Dendritic cell treated with granulocyte-macrophage colony-stimulating factor and Interleukin-4, amounts not matched to agents 40 ng/mL and 50 ng/mL, for 4 days (primary cell): Measurements from ENCODE around the gene FAM72B.
"Not testable (repeated sequence)": the region's sequence is repeated elsewhere in the genome, so short reads cannot be mapped to it uniquely, and the experiment has no call there.

Experiments
- H3K27ac Mint-ChIP-seq: one replicate; pipeline ENCODE4 v1.8.0; 2022; ENCODE audit warnings: mild to moderate bottlenecking, mixed read lengths
- H3K27me3 Mint-ChIP-seq: one replicate; pipeline ENCODE4 v1.8.0; 2022; ENCODE audit warnings: mild to moderate bottlenecking, mixed read lengths
- H3K36me3 Mint-ChIP-seq: one replicate; pipeline ENCODE4 v1.8.0; 2022; ENCODE audit warnings: low read depth, mixed read lengths
- H3K4me1 Mint-ChIP-seq: one replicate; pipeline ENCODE4 v1.8.0; 2022; ENCODE audit warnings: low read depth, mixed read lengths
- H3K4me3 Mint-ChIP-seq: one replicate; pipeline ENCODE4 v1.8.0; 2022; ENCODE audit warnings: mild to moderate bottlenecking, moderate library complexity, mixed read lengths
- H3K9me3 Mint-ChIP-seq: one replicate; pipeline ENCODE4 v1.8.0; 2022; ENCODE audit warnings: mixed read lengths
- intact Hi-C: fragments of 100-400 bp; cut with micrococcal nuclease; formaldehyde crosslinking; loops from one replicate; pipeline ENCODE4 v1.15.0; 2022

FAM72B gene

DNA sequence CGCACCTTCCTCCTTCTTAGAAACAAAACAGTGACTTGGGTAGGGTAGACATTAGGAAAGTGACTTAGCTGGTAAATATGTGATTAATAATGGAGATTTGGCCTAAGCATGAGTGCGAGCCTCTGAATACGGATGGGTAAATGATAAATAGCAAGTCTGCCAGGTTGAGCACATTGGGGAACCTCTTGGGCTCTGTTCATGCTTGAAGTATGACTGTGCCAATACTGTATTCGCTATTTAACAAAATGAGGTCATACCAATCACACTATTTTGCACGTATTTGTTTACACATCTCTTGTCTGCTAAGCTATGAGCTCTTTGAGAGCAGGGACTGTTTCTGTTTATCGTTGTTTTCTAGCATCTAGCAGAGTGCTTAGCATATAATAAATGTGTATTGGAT, 24.2 kb upstream of the FAM72B start:
- intact Hi-C loops, H3K27me3 Mint-ChIP-seq, H3K27ac Mint-ChIP-seq, H3K9me3 Mint-ChIP-seq, H3K4me1 Mint-ChIP-seq, H3K4me3 Mint-ChIP-seq, H3K36me3 Mint-ChIP-seq: not testable (repeated sequence)

DNA sequence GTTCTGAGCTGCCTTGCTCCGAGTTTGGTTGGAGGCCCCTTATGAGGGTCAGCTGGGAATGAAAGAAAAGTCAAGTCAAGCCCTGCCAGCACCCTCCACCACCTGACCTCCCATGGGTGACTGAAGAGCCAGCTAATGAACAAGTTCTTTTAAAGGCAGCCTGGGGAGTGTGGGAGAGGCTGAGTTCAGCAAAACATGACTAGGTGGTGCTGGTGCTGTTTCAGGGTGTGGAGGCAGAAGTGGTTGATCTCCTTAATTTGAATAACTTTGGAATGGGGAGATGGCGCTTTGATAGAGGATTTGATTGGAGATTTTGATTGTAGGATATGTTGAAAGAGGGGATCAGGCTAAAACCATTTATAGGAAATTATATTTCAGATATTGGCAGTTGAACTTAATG, 23.2 kb upstream of the FAM72B start:
- H3K27ac Mint-ChIP-seq, H3K36me3 Mint-ChIP-seq, H3K27me3 Mint-ChIP-seq, H3K9me3 Mint-ChIP-seq, intact Hi-C loops, H3K4me3 Mint-ChIP-seq, H3K4me1 Mint-ChIP-seq: not testable (repeated sequence)

DNA sequence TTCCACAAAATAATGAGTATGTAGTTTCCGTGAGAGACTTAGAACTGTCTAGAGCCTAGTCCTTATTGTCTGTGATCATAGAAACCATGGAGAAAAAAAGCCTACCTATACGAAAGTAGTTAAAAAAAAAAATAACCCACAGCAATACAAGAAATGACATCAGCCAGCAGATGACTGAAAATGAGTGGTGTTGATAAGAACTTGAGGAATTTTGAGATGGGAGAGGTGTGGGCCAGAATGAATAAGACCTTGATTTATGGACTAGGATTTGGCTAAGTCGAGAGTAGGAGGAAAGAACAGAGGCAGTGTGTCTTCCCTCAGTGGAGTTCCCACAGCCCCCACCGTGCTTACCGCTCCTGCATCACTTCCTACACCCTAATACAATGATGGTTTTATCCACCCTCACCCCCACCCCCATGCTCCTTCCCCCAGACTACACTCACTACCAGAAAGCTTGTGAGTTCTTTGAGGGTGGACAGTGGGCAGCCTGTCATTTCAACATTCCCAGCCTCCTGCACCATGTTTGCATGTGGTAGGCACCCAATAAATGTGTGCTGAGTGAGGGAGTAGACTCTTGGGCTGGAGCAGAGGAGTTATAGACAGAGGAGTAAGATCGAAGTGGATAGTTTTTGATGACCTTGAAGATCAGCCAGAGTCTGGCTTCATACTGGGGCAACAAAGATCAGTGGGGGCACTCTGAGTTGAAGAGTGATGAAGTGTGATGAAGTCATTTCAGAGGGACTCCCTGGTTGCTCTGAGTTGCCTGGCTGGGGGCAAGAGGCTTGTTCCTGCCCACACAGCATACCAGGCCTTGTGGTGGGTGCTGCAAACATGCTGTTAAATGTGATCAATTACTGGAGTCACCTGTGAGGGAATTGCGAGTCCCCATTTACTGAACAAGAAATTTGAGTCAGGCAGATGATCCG, 21.9 kb upstream of the FAM72B start:
- H3K36me3 Mint-ChIP-seq, intact Hi-C loops, H3K9me3 Mint-ChIP-seq, H3K27ac Mint-ChIP-seq, H3K27me3 Mint-ChIP-seq, H3K4me1 Mint-ChIP-seq, H3K4me3 Mint-ChIP-seq: not testable (repeated sequence)

DNA sequence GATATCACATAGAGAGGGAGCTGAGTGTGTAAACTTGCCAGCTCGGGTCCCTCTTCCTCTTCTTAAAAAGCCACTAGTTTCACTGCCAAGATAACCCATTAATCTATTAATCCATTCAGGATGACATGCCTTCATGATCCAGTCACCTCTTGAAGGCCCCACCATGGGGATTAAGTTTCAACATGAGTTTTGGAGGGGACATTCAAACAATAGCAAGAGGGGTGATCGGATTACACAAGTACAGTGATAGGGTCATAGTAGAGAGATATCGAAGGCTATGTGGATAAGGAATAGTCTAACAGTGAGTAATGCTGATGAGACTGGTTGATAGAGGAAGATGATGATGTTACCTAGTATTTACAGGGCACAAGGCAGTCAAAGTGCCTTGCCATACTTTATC, 18.8 kb upstream of the FAM72B start:
- not testable (repeated sequence) for H3K4me1 Mint-ChIP-seq

DNA sequence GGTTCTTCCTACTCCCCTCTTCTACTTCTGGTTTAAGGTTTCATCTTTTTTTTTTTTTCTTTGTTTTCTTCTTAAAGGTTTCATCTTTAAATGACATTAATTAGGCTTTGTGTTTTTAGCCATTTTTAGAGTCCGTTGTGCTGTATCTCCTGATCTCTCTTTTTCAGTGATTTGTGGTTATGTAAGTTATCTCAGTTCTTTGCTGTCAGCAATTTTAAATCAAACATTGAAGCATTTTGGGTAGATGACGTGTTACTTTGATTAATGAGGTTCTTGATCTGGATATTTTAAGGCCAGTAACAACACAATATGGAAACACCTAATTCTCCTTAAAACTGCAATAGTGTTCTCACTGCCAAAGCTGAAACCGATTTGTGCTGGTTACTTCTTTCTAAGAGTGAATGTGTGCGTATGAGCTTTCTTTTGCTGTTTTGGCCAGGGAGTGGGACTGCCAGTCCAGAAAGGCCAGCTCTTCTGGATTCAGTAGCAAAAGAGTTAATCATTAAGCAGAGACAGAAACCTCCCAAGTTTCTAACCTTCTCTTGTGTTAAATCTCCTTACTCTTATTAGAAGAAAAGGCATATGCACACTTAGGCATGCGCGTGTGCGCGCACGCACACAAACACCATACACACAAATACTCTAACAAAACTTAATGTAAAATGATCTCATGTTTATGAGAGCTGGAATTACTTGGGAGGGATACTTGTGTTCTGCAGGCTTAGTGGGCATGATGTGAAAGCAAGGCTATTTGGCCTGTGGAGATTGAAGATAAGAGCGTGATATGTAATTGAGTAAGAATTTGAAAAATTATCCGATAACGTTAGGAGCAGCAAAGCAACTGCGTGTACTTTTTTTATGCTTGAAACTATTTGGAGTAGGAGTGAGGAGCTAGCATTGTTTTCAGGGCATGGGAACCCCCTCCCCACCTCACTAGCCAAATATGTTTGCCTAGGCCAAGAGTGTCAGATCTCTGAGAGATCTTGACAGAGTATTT, 17.1 kb upstream of the FAM72B start:
- H3K27me3 Mint-ChIP-seq, H3K9me3 Mint-ChIP-seq, intact Hi-C loops, H3K4me3 Mint-ChIP-seq, H3K4me1 Mint-ChIP-seq, H3K36me3 Mint-ChIP-seq, H3K27ac Mint-ChIP-seq: not testable (repeated sequence)

More for the DNA sequence above, 18.8 kb upstream of the FAM72B start:
- H3K27me3 Mint-ChIP-seq, H3K4me3 Mint-ChIP-seq, H3K36me3 Mint-ChIP-seq, H3K27ac Mint-ChIP-seq, intact Hi-C loops, H3K9me3 Mint-ChIP-seq: not testable (repeated sequence)

DNA sequence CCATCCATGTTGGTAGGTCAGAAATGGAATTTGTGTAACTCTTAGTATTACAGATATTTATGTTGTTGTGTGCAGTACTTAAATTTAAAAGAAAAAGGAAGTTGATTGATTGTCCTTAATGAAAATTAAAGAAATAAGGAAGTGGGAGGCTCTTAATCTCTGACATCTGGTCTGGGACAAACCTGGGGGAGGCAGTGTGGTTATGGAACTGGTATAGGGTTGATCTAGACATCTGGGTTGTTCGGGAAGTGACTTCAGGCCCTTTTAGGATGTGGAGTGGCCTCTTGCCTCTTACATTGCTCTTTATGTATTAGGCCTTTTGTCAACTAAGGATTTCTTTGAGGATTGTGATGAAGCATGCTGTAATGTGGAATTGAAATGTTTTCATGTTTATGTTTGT, 16.1 kb upstream of the FAM72B start:
- intact Hi-C loops, H3K4me3 Mint-ChIP-seq, H3K9me3 Mint-ChIP-seq, H3K27ac Mint-ChIP-seq, H3K4me1 Mint-ChIP-seq, H3K27me3 Mint-ChIP-seq, H3K36me3 Mint-ChIP-seq: not testable (repeated sequence)

DNA sequence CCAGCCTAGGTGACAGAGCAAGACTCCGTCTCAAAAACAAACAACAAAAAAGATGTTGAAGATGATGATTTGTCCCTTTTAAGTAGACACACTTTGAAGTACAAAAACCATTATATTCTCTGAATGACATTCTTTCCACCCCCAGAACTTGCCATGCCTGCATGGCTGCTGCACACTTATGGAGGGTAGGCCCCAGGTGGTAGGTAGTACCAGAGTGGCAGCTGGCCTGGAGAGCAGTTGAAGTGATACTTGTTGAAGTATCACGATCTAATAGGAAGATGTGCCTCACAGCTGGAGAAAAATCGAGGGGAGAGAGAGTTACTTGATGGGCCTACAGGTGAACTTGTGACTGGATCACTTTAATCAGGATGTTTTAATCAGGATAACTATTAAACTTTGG, 15.6 kb upstream of the FAM72B start:
- H3K27ac Mint-ChIP-seq, H3K27me3 Mint-ChIP-seq, H3K36me3 Mint-ChIP-seq, H3K4me1 Mint-ChIP-seq, H3K4me3 Mint-ChIP-seq, intact Hi-C loops, H3K9me3 Mint-ChIP-seq: not testable (repeated sequence)

DNA sequence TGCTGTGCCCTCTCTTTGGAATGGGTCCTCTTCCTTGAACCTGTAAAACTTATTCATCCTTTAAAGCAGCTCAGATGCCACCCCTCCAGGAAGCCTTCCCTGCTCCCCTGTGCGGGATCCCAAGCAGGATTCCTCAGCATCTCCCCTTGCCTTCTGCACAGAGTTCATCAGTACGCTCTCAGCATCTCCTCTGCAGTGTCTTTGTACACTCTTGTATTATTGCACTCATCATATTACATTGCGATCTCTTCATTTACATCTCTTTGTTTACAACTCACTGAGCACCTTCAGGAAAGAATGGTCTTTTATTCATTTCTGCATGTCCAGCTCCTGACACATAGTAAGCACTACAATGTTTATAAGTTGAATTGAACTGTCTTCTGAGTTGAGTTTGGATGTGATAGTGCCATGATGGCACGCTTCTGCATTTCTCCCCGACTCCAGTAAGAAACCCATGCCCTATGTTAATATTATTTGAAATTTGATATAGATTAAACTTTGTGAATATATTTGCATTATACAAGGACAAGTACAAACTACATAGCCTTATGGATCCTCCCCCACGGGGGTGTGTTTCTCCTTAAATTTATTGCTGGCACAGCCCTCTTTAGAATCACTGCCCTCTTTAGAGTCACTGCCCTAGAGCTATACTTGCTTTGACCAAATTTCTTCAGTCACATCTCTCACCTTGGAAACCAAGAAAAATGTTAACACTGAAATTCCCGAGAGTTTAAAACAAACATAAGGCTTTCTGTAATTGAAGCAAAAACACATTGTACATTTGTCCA, 13.1 kb upstream of the FAM72B start:
- H3K27ac Mint-ChIP-seq, H3K36me3 Mint-ChIP-seq, H3K4me3 Mint-ChIP-seq, H3K27me3 Mint-ChIP-seq, H3K4me1 Mint-ChIP-seq, H3K9me3 Mint-ChIP-seq, intact Hi-C loops: not testable (repeated sequence)

DNA sequence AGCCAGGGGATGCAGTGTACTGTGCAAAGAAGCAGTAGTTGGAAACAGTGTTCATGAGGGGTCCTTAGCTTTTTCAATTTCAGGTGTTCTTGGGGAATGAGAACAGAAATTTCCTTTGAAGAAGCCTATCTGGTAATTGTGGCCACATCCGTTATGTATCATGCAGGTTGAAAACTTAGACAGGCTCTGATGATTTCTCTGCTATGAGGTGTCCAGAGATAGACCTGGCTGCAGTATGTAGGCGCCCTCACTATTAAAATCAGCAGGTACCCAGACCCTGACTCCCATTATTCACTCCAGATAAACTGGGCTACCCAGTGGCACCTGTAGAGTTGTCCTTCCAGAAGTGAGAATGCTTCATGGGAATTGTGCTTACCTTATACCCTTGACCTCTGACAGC, 8.4 kb upstream of the FAM72B start:
- intact Hi-C loops, H3K9me3 Mint-ChIP-seq, H3K4me3 Mint-ChIP-seq, H3K4me1 Mint-ChIP-seq, H3K27ac Mint-ChIP-seq, H3K36me3 Mint-ChIP-seq, H3K27me3 Mint-ChIP-seq: not testable (repeated sequence)

DNA sequence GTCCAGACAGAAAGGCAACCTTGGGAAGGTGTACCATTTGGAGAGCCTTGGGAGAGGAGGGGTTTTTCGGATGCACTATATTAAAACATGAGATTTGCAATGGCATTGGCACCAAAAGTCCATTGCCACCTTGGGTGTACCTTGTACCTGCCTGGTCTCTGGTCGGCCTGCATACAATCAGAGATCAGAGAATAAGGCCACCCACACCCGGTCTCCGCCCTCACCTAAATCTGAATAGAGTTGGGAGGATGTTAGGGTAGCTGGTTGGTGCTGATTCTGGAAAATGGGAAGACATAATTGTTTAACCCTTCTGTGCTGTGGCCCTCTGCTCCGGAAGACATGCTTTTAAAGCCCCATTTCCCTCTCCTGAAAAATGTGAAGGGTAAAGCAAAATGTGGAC, 3.8 kb upstream of the FAM72B start:
- H3K36me3 Mint-ChIP-seq, H3K27ac Mint-ChIP-seq, H3K4me1 Mint-ChIP-seq, H3K27me3 Mint-ChIP-seq, H3K9me3 Mint-ChIP-seq, intact Hi-C loops: not testable (repeated sequence)
- peak overlapping the region; percentile 51 for H3K4me3 Mint-ChIP-seq

DNA sequence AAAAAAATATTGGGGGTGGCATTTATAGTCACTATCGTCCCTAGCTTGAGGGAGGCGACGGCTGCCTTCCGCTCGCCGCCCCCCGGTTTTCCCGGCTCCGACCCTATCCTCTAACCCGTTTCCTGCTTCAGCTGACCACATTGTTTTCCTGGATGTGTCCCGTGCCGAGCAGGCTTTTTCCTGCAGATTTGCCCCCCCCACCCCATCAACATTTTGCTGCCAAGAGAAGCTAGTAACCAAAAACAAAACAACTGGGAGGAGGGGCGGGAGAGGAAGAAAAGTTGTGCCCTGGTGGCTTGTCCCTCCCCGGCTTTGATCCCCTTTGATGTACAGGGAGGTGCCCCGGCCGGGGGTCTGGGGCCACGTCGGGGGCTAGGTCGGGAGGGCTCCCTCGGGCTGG, 2.1 kb upstream of the FAM72B start:
- H3K27me3 Mint-ChIP-seq, H3K4me1 Mint-ChIP-seq, H3K9me3 Mint-ChIP-seq, intact Hi-C loops, H3K36me3 Mint-ChIP-seq: not testable (repeated sequence)
- Mint-ChIP-seq H3K27ac (peak overlapping the region; percentile 86), H3K4me3 (peak overlapping the region; percentile 83)

DNA sequence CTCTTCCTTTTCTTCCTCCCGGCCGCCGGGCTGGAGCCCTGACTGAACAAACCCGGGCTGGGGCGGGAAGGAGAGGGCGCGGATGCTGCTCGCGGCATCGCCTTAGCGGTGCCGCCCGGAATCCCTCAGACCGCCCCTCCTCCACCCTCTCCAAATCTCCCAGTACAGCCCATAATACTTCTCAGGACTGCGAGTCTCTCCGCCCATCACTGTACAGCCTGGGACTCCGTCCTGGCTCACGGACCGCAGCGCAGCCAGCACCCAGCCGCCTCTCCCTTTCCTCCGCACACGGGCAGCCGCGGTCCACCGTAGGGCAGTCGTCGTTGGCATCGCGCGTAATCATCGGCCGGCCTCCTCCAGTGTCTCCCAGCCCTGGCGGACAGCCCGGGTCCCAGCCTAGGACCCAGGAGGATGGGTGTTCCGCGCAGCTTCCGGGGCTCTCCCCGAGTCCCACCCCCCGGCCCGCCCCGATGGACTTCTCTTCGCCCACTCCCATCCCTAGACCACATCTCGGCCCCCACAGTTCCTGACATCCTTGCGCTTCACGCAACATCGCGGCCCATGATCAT, 1.1 kb upstream of the FAM72B start:
- Mint-ChIP-seq H3K27ac (peak overlapping the region; percentile 95), H3K4me3 (peak overlapping the region; percentile 89)
- H3K4me1 Mint-ChIP-seq, H3K27me3 Mint-ChIP-seq, H3K36me3 Mint-ChIP-seq, H3K9me3 Mint-ChIP-seq, intact Hi-C loops: not testable (repeated sequence)

DNA sequence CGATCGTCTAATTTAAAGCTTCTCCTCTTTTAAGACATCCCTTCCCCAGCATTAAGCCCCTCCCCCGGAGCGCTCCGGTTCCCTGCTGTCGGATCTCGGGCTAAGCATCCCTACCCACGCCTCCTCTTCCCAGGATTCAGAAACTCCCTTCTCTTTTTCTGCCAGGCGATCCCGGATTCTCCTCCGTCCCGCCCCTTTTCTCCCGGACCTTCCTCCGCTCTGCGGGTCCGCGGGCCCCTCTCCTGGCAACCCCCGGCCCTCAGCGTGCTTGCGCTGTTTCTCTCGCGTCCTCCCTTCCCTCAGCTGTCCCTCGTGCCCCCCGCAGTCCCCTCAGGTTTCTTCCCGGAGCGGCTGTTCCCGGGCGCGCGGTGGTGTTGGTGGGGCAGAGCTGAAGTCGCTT, 273 bp downstream of the FAM72B start:
- H3K27ac Mint-ChIP-seq, intact Hi-C loops, H3K27me3 Mint-ChIP-seq, H3K4me1 Mint-ChIP-seq, H3K36me3 Mint-ChIP-seq, H3K9me3 Mint-ChIP-seq: not testable (repeated sequence)
- peak overlapping the region; percentile 42 for H3K4me3 Mint-ChIP-seq

DNA sequence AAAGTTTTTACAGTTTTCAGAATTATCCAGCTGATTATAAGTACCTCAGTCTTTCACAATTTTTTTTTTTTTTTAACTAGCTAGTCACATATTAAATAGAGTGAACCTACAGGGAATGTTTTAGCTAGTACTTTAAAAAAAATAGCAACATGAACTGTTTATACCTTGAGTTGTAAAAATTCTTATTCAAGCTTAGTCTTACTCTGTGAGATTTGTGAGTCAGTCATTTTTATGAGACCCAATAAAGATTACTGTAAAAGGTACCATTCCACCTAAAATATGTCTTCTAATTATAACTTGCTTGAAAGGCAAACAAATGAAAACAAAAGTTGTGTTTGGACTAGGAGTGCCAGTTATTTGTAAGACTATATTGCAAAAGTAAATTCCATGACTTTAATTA, 5.9 kb downstream of the FAM72B start:
- H3K27ac Mint-ChIP-seq, H3K27me3 Mint-ChIP-seq, H3K9me3 Mint-ChIP-seq, H3K4me3 Mint-ChIP-seq, H3K36me3 Mint-ChIP-seq, H3K4me1 Mint-ChIP-seq, intact Hi-C loops: not testable (repeated sequence)
